Measurements from ENCODE around the gene GNG11.

DNA sequence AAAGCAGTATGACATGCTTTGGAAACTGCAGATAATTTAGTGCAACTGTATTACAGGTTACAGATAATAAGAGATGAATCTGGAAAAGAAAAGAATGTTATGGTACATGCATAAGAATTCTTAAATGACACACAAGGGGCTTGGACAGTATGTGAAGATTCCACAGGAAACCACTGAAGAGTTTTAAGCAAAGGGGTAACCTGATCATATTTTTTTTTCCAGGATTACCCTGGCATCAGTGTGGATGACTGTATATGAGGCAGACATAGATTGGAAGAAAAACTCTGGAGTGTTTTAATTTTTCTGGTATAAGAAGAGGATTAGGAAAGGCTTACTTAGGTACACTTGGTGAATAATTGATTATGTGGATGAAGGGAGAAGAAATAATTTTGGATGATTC is 39.1 kb upstream of the GNG11 start:
- TF ChIP-seq EZH2 (IDR thresholded peaks at IDR 0.05; ENCODE audit: insufficient read depth, poor library complexity, severe bottlenecking): no peak
- TF ChIP-seq EZH2phosphoT487 (IDR thresholded peaks at IDR 0.05; ENCODE audit: insufficient read depth, low read depth): no peak
